ENCODE measurements around the gene CFAP46.

DNA sequence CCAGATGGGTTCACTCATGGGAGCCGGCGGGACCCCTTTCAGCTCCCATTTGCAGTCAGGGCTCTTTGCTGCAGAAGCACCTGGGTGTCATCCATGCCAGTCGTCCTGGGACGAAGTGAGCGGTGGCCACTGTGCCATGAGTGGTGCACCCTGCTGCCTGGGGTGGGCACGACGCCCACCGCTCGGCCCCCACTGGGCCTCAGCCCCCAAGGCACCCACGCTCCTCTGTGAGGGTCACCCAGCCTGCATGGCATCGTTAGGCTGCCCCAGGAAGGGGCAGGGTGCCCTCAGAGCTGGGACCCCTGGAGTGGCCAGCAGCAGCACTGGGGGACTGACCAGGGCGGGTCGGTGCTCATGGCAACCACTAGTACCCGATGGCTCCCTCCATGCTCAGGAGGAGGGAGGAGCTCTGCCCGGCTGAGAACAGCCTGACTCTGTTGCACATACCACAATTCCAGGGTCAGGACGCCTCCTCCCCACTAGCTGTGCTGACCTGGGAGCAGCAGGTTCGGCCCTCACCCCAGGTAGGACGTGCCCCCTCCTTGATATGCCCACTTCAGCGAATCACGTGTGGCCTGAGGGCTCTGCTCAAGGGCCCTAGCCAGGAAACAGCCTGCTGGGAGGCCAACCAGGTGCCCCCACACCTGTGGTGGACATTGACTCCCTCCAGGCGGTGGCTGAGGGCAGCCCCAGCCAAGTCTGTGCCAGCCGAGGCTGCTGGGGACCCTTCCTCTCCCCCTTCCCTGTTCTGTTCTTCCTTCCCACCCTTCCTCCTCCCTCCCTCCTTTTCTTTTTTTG is 28.5 kb upstream of the CFAP46 start:
- no peak for TF ChIP-seq POLR2AphosphoS5 (IDR thresholded peaks at IDR 0.05)
- TF ChIP-seq, protein P1, sequence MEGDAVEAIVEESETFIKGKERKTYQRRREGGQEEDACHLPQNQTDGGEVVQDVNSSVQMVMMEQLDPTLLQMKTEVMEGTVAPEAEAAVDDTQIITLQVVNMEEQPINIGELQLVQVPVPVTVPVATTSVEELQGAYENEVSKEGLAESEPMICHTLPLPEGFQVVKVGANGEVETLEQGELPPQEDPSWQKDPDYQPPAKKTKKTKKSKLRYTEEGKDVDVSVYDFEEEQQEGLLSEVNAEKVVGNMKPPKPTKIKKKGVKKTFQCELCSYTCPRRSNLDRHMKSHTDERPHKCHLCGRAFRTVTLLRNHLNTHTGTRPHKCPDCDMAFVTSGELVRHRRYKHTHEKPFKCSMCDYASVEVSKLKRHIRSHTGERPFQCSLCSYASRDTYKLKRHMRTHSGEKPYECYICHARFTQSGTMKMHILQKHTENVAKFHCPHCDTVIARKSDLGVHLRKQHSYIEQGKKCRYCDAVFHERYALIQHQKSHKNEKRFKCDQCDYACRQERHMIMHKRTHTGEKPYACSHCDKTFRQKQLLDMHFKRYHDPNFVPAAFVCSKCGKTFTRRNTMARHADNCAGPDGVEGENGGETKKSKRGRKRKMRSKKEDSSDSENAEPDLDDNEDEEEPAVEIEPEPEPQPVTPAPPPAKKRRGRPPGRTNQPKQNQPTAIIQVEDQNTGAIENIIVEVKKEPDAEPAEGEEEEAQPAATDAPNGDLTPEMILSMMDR (IDR thresholded peaks at IDR 0.05; ENCODE audit: poor library complexity, severe bottlenecking) = no peak

Measured in neural cell (in vitro differentiated cells).